Fibroblast of skin of scalp (primary cell): ENCODE results near the gene TMEM176A.

Experiments
- DNase-seq: peaks from one replicate; pipeline ENCODE4 v3.0.0-alpha.2; 2013

TMEM176A gene

GRCh38 chr7:150820148-150820547 is 19.6 kb downstream of the TMEM176A start:
- DNase-seq, result no peak

- DNase-seq, result no peak
These were observed 20.1 kb downstream of the TMEM176A start for GRCh38 chr7:150820578-150821198.

GRCh38 chr7:150823043-150823442 is 22.5 kb downstream of the TMEM176A start:
- no peak for DNase-seq

- DNase-seq, result no peak
These were observed 23.0 kb downstream of the TMEM176A start for GRCh38 chr7:150823484-150824126.

- no peak for DNase-seq
These were observed 24.0 kb downstream of the TMEM176A start for GRCh38 chr7:150824379-150825177.

DNA sequence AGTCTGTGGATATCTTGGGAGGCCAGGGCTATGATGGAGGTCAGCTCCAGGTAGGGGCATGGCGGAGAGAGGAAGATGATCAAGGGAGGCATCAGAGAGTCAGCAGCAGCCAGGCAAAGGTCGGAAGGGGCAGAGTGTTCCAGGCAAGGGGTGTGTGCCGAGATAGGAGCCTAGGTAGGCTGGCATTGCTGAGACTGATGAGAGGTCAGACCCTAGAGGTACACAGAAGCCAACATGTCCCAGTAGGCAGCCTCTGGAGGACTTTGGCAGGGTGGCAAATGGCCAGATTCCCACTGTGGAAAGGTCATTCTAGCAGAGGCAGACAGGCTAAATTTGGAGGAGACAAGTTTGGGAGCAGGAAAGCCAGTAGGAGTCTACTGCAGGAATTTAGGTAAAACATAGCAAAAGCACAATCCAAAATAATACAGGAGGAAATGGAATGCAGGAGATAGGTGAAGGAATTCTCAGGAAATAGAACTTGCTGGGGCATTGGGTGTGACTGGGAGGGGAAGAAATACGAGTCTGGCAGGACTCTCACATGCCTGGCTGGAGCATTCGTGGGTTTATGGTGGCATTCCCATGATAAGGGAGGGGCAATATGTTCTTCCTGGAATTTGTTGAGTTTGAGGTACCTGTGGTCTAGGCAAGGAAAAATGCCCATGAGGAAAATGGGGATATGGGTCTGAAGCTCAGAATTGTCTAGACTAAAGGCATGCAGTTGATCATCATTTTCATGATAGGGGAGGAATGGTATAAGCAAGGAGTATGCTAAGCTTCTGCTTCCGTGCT is 25.7 kb downstream of the TMEM176A start:
- no peak for DNase-seq

GRCh38 chr7:150828384-150828783 is 27.8 kb downstream of the TMEM176A start:
- no peak for DNase-seq

GRCh38 chr7:150829426-150829825 is 28.9 kb downstream of the TMEM176A start:
- DNase-seq, result no peak

- no peak for DNase-seq
These were observed 30.4 kb downstream of the TMEM176A start for GRCh38 chr7:150830937-150831336.

DNA sequence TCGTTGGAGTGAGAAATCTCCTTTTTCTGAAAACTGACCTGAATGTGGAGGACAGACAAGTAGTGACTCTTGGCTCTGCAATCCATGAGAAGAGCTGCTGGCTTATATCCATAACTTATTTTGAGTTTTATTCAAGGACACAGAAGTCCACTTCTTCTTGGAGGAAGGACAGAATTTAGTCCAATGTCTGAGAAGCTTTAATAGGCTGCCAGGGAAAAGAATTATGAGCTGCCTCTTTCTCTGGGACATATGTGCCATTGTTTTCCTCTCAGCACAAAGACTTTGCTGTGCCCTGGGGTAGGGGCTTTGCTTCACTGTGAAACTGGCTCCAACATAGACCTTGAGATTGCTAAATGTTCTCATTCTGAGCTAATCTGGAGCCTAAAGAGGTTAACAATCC is 31.3 kb downstream of the TMEM176A start:
- no peak for DNase-seq

DNA sequence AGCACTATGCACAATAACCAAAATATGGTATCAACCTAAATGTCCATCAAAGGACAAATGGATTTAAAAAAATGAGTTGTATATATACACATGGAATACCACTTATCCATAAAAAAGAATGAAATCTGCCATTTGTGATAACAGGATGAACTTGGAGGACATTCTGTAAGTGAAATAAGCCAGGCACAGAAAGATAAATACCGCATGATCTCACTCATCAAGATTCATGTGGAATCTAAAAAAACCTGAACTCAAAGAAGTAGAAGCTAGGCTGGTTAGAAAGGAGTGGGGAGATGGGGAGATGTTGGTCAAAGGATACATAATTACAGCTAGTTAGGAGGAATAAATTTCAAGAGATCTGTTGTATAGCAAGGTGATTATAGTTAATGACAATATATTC is 34.5 kb downstream of the TMEM176A start:
- no peak for DNase-seq

GRCh38 chr7:150835702-150836280 is 35.2 kb downstream of the TMEM176A start:
- DNase-seq, result no peak

DNA sequence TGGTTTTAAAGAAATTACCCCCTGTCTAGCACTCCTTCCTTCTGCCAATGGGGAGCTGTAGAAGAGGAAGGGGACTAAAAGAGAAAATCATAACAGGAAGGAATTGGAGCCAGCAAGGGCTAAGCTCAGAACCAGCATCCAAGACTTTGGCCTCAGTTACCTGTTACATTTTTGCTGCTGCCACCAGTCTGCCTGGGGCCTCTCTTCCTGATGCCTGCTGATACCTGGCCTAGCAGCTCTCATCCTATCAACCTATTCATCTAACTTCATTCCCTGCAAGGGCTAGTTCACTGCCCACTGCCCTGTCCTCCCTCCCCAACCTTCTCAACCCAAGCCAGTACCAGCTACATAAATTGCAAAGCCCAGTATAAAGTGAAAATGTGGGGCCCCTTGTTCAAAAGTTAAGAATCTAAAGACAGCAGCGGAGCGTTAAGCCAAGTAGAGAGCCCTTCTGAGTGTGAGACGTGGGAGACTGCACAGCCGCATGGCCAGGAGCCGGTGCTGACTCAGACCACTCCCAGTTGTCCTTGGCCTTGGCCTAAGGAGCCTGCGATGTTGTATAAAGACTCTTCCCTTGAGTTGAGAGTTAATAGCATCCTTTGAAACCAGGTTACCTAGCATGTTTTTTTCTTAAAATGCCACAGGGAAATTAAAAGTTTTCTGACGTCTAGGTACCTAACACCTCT is 38.5 kb downstream of the TMEM176A start:
- DNase-seq, result no peak

DNA sequence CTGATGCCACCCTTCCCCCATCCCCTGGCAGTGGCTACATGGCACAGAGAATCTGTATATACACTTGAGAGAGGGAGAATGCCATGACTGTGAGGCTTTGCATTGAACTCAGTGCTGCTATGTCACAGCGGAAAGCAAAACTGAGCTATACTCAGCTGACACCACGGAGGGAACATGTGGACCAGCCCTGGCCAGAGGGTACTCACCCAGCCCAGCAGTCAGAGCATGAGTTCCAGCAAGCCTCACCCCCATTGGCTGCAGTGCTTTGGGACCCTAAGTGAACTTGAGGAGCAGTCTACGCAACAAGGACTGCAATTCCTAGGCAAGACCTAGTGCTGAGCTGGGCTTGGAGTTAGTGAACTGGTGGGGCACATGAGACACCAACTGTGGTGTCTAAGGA is 41.4 kb downstream of the TMEM176A start:
- no peak for DNase-seq

GRCh38 chr7:150842716-150843115 is 42.1 kb downstream of the TMEM176A start:
- DNase-seq, result no peak

DNA sequence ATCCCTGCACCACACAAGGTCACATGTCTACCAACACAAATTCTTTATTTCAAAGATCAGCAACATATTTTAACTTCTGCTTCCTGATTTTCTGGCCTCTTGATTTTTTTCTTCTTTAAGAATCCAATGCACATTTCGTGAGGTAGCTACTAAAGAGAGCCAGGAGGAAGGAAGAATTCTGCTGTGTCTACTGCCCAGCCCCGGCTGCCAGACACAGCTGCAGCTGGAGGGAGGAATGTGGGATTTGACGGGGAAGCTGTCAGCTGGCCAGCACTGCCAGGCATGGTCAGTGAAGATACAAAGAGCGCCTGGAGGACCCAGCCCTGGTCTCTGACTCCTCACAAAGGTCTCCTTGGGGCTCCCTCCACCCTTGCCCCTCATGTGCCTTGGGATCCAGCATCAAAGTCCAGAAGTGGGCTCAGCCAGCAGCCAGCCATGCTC is 44.9 kb downstream of the TMEM176A start:
- no peak for DNase-seq

- no peak for DNase-seq
These were observed 45.9 kb downstream of the TMEM176A start for GRCh38 chr7:150846291-150847115.

DNA sequence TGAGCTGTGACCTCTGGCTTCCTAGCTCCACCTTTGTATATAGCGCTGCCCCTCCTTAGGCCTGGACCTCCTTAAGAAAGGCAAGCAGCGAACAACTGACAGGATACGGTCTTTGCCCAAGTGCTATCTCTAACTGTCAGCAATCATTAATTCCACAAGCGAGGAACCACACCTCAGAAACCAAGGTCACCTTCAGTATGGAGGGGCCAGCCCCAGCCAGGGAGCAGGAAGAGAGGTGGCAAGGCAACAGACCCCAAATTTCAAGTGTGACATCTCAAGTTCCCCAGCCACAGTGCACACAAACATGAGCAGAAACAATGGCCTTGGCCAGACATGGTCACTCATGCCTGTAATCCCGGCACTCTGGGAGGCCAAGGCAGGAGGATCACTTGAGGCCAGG is 47.0 kb downstream of the TMEM176A start:
- no peak for DNase-seq

- DNase-seq, result no peak
These were observed 47.5 kb downstream of the TMEM176A start for GRCh38 chr7:150848111-150848510.

- DNase-seq, result no peak
These were observed 48.1 kb downstream of the TMEM176A start for GRCh38 chr7:150848561-150849115.
